Spinal cord (tissue), 10 donors: ENCODE measurements around the gene C1S. TPM values are rescaled to one million over a fixed set of nuclear protein-coding genes. Genes with fewer than 3 reads are reported as not detected.
A peak's percentile ranks its signal among the peaks of the same experiment; 100 is the strongest.
"Not testable (repeated sequence)": the region's sequence is repeated elsewhere in the genome, so short reads cannot be mapped to it uniquely, and the experiment has no call there.

Experiments
- DNase-seq, 6 donors: peaks; one replicate each; pipeline versions ENCODE4 v3.0.0 to v3.0.0-alpha.2; 2013 to 2015; ENCODE audit warnings: low spot score in 6 of 6, low read depth in 4 of 6
- H3K27ac ChIP-seq: one replicate; pipeline ENCODE4 v1.5.1; 2013; ENCODE audit warnings: low read depth, low read length, control low read depth
- H3K27me3 ChIP-seq: one replicate; pipeline ENCODE4 v1.6.1; 2013; ENCODE audit warnings: low read length; ENCODE audit not compliant: control insufficient read depth, insufficient read depth
- H3K36me3 ChIP-seq: one replicate; pipeline ENCODE4 v1.6.1; 2013; ENCODE audit warnings: low read length; ENCODE audit not compliant: control insufficient read depth, insufficient read depth
- H3K4me1 ChIP-seq: one replicate; pipeline ENCODE4 v1.6.1; 2013; ENCODE audit warnings: low read length; ENCODE audit not compliant: control insufficient read depth, insufficient read depth
- H3K4me3 ChIP-seq: one replicate; pipeline ENCODE4 v1.5.1; 2013; ENCODE audit warnings: low read depth, low read length, control low read depth
- H3K9me3 ChIP-seq: one replicate; pipeline ENCODE4 v1.6.1; 2013; ENCODE audit warnings: low read length; ENCODE audit not compliant: control insufficient read depth, insufficient read depth
- WGBS: methylation state at CpG from one replicate; pipeline ENCODE4 v1.1.5; 2013; ENCODE audit warnings: missing lambda C conversion rate; ENCODE audit not compliant: insufficient coverage; 5-methylcytosine and 5-hydroxymethylcytosine counted together
- polyA plus RNA-seq, 2 donors: library from polyadenylated mRNA; unstranded; fragments of 120-200 nt; gene quantifications; one replicate each; pipeline ENCODE4 v1.2.1, GENCODE V29; 2013; ENCODE audit not compliant: insufficient read length in 2 of 2
- total RNA-seq, 2 donors: library from RNA; depleted of rRNA in 1 of 2; stranded (reverse); fragments of 120-200 nt in 1 of 2; fragments of >200 nt in 1 of 2; gene quantifications; one replicate each; pipeline versions ENCODE4 v1.2.3 to v1.2.4, GENCODE V29; 2013 to 2014
- donor health status: healthy.

C1S gene
- total and polyA plus RNA-seq, 4 donors = 19.1 to 122 (median 59.5) TPM

- peaks cover 15% of the 10 kb centered on the region for H3K4me1 ChIP-seq
- not testable (repeated sequence) for H3K4me3 ChIP-seq, H3K27ac ChIP-seq, H3K9me3 ChIP-seq, H3K36me3 ChIP-seq, H3K27me3 ChIP-seq, DNase-seq
- 100% methylated on average over 1 of the region's 5 CpGs for whole genome bisulfite sequencing
Measured at GRCh38 chr12:7107181-7107580, 46.7 kb downstream of the C1S start.

- no peak for DNase-seq
- Histone ChIP-seq H3K4me1 (peaks cover 15% of the 10 kb centered on the region), H3K4me3 (peak overlapping the region; percentile 42), H3K36me3 (no peaks in the 10 kb centered on the region), H3K9me3 (no peaks in the 10 kb centered on the region), H3K27me3 (no peaks in the 10 kb centered on the region), H3K27ac (peak overlapping the region; percentile 65)
- WGBS = 75% methylated on average over 1 of the region's 3 CpGs
Measured at GRCh38 chr12:7107636-7108002, 47.1 kb downstream of the C1S start.

- Histone ChIP-seq H3K27ac (peak overlapping the region; percentile 65), H3K4me3 (peak overlapping the region; percentile 42), H3K27me3 (no peaks in the 10 kb centered on the region), H3K4me1 (peaks cover 15% of the 10 kb centered on the region), H3K36me3 (no peaks in the 10 kb centered on the region), H3K9me3 (no peaks in the 10 kb centered on the region)
- WGBS = 10% methylated on average over 19 of the region's 30 CpGs
- DNase-seq = peak in 2 of 6 donors; percentile 18 to 62
Measured at GRCh38 chr12:7108003-7108795, 47.7 kb downstream of the C1S start.

GRCh38 chr12:7108796-7109571, 48.5 kb downstream of the C1S start, which contains the start of gene C1RL:
C1RL (minus strand) TSS chr12:7109214; CDS start chr12:7109180, 34 bp downstream.
- no peaks in the 10 kb centered on the region for H3K36me3 ChIP-seq
- no peaks in the 10 kb centered on the region for H3K9me3 ChIP-seq
- 0% methylated on average over 6 of the region's 23 CpGs for WGBS
- H3K27ac ChIP-seq = peak within 1 kb of the TSS; percentile 65
- H3K4me3 ChIP-seq = peak within 1 kb of the TSS; percentile 48
- no peaks in the 10 kb centered on the region for H3K27me3 ChIP-seq
- peaks cover 15% of the 10 kb centered on the region for H3K4me1 ChIP-seq
- peak in 3 of 6 donors; percentile 59 to 90 (median 84) for DNase-seq

- H3K9me3 ChIP-seq = no peaks in the 10 kb centered on the region
- no peak overlapping the region for H3K4me3 ChIP-seq
- H3K27ac ChIP-seq = no peak overlapping the region
- H3K4me1 ChIP-seq = peaks cover 15% of the 10 kb centered on the region
- WGBS = 56% methylated on average over 4 of the region's 5 CpGs
- H3K27me3 ChIP-seq = no peaks in the 10 kb centered on the region
- DNase-seq = no peak
- no peaks in the 10 kb centered on the region for H3K36me3 ChIP-seq
Measured at GRCh38 chr12:7109572-7109920, 49.0 kb downstream of the C1S start.

GRCh38 chr12:7110661-7111060, 50.1 kb downstream of the C1S start:
- no peak overlapping the region for H3K4me3 ChIP-seq
- H3K4me1 ChIP-seq = peaks cover 15% of the 10 kb centered on the region
- 96% methylated on average over 3 of the region's 5 CpGs for WGBS
- H3K27me3 ChIP-seq = no peaks in the 10 kb centered on the region
- H3K9me3 ChIP-seq = no peaks in the 10 kb centered on the region
- DNase-seq = no peak
- H3K36me3 ChIP-seq = no peaks in the 10 kb centered on the region
- no peak overlapping the region for H3K27ac ChIP-seq

- no peak for DNase-seq
- no peak overlapping the region for H3K4me3 ChIP-seq
- no peaks in the 10 kb centered on the region for H3K27me3 ChIP-seq
- H3K4me1 ChIP-seq = peaks cover 15% of the 10 kb centered on the region
- WGBS = no CpG with 5 or more reads among the region's 4 CpGs
- H3K9me3 ChIP-seq = no peaks in the 10 kb centered on the region
- H3K27ac ChIP-seq = no peak overlapping the region
- no peaks in the 10 kb centered on the region for H3K36me3 ChIP-seq
Measured at GRCh38 chr12:7112041-7112440, 51.5 kb downstream of the C1S start.

GRCh38 chr12:7113389-7113871, 52.9 kb downstream of the C1S start:
- no peaks in the 10 kb centered on the region for H3K27me3 ChIP-seq
- H3K4me3 ChIP-seq = no peak overlapping the region
- 42% methylated on average over 4 of the region's 5 CpGs for WGBS
- no peak overlapping the region for H3K27ac ChIP-seq
- no peaks in the 10 kb centered on the region for H3K36me3 ChIP-seq
- peaks cover 8% of the 10 kb centered on the region for H3K4me1 ChIP-seq
- H3K9me3 ChIP-seq = no peaks in the 10 kb centered on the region
- DNase-seq = peak in 2 of 6 donors; percentile 59 to 75

- WGBS = 92% methylated on average over 11 of the region's 11 CpGs
- Histone ChIP-seq H3K4me3 (no peak overlapping the region), H3K36me3 (no peaks in the 10 kb centered on the region), H3K9me3 (no peaks in the 10 kb centered on the region), H3K4me1 (peaks cover 3% of the 10 kb centered on the region), H3K27ac (no peak overlapping the region), H3K27me3 (no peaks in the 10 kb centered on the region)
- DNase-seq = no peak
Measured at GRCh38 chr12:7114008-7114407, 53.5 kb downstream of the C1S start.
